ENCODE data around the gene KLRB1.
"Not testable (repeated sequence)": the region's sequence is repeated elsewhere in the genome, so short reads cannot be mapped to it uniquely, and the experiment has no call there.

The KLRB1 gene

GRCh38 chr12:9607716-9608115, at the start of gene KLRB1:
KLRB1 (minus strand) TSS chr12:9607916; CDS start chr12:9607839, 77 bp downstream.
- peaks cover 26% of the 10 kb centered on the region for H3K4me1 Mint-ChIP-seq
- ATAC-seq (replicated peaks; ENCODE audit: extremely low read depth, poor library complexity, severe bottlenecking) (no peak), DNase-seq (ENCODE audit: low spot score in 2 of 2) (no peak)
- H3K27ac Mint-ChIP-seq (ENCODE audit: low read depth), result peak within 1 kb of the TSS; percentile 89
- H3K36me3 Mint-ChIP-seq (ENCODE audit: insufficient read depth), result no peaks in the 10 kb centered on the region
- peak within 1 kb of the TSS; percentile 62 for H3K4me3 Mint-ChIP-seq
- no peaks in the 10 kb centered on the region for H3K9me3 Mint-ChIP-seq
- no peaks in the 10 kb centered on the region for H3K27me3 Mint-ChIP-seq

GRCh38 chr12:9651265-9651729, 43.6 kb upstream of the KLRB1 start:
- ATAC-seq (replicated peaks; ENCODE audit: extremely low read depth, poor library complexity, severe bottlenecking), result no peak
- Mint-ChIP-seq H3K27ac (ENCODE audit: low read depth) (peak overlapping the region; percentile 97), H3K4me3 (peak overlapping the region; percentile 98), H3K4me1 (peaks cover 71% of the 10 kb centered on the region), H3K36me3 (ENCODE audit: insufficient read depth) (peaks cover 55% of the 10 kb centered on the region), H3K27me3 (no peaks in the 10 kb centered on the region), H3K9me3 (peaks cover 5% of the 10 kb centered on the region)
- no peak for DNase-seq (ENCODE audit: low spot score in 2 of 2)

- H3K36me3 Mint-ChIP-seq (ENCODE audit: insufficient read depth), result peaks cover 47% of the 10 kb centered on the region
- H3K4me1 Mint-ChIP-seq, result peaks cover 65% of the 10 kb centered on the region
- DNase-seq (ENCODE audit: low spot score in 2 of 2), result no peak
- peak overlapping the region; percentile 98 for H3K4me3 Mint-ChIP-seq
- H3K9me3 Mint-ChIP-seq, result peaks cover 9% of the 10 kb centered on the region
- no peaks in the 10 kb centered on the region for H3K27me3 Mint-ChIP-seq
- ATAC-seq (replicated peaks; ENCODE audit: extremely low read depth, poor library complexity, severe bottlenecking), result no peak
- peak overlapping the region; percentile 97 for H3K27ac Mint-ChIP-seq (ENCODE audit: low read depth)
Measured at GRCh38 chr12:9650151-9650576, 42.4 kb upstream of the KLRB1 start.

- Mint-ChIP-seq H3K27ac (ENCODE audit: low read depth) (peak overlapping the region; percentile 97), H3K9me3 (peaks cover 11% of the 10 kb centered on the region), H3K4me1 (peaks cover 61% of the 10 kb centered on the region), H3K36me3 (ENCODE audit: insufficient read depth) (peaks cover 42% of the 10 kb centered on the region), H3K4me3 (peak overlapping the region; percentile 98), H3K27me3 (no peaks in the 10 kb centered on the region)
- DNase-seq (ENCODE audit: low spot score in 2 of 2), result no peak
- no peak for ATAC-seq (replicated peaks; ENCODE audit: extremely low read depth, poor library complexity, severe bottlenecking)
Measured at GRCh38 chr12:9649532-9649940, 41.8 kb upstream of the KLRB1 start.

GRCh38 chr12:9648701-9649531, 41.2 kb upstream of the KLRB1 start:
- Mint-ChIP-seq H3K36me3 (ENCODE audit: insufficient read depth) (peaks cover 41% of the 10 kb centered on the region), H3K27ac (ENCODE audit: low read depth) (peak overlapping the region; percentile 97), H3K4me1 (peaks cover 61% of the 10 kb centered on the region), H3K4me3 (peak overlapping the region; percentile 98), H3K27me3 (no peaks in the 10 kb centered on the region), H3K9me3 (peaks cover 11% of the 10 kb centered on the region)
- peak; percentile 4 for ATAC-seq (replicated peaks; ENCODE audit: extremely low read depth, poor library complexity, severe bottlenecking)
- no peak for DNase-seq (ENCODE audit: low spot score in 2 of 2)

- ATAC-seq (replicated peaks; ENCODE audit: extremely low read depth, poor library complexity, severe bottlenecking), result peak; percentile 75
- H3K27ac Mint-ChIP-seq (ENCODE audit: low read depth), result peak overlapping the region; percentile 97
- peak; percentile 83 to 90 for DNase-seq (ENCODE audit: low spot score in 2 of 2)
- H3K4me3 Mint-ChIP-seq, result peak overlapping the region; percentile 98
- H3K27me3 Mint-ChIP-seq, result no peaks in the 10 kb centered on the region
- peaks cover 11% of the 10 kb centered on the region for H3K9me3 Mint-ChIP-seq
- peaks cover 61% of the 10 kb centered on the region for H3K4me1 Mint-ChIP-seq
- H3K36me3 Mint-ChIP-seq (ENCODE audit: insufficient read depth), result peaks cover 37% of the 10 kb centered on the region
Measured at GRCh38 chr12:9647825-9648700, 40.3 kb upstream of the KLRB1 start.

GRCh38 chr12:9646794-9647781, 39.4 kb upstream of the KLRB1 start:
- Mint-ChIP-seq H3K4me1 (peaks cover 63% of the 10 kb centered on the region), H3K27me3 (no peaks in the 10 kb centered on the region), H3K36me3 (ENCODE audit: insufficient read depth) (peaks cover 37% of the 10 kb centered on the region), H3K9me3 (peaks cover 11% of the 10 kb centered on the region), H3K27ac (ENCODE audit: low read depth) (peak overlapping the region; percentile 97), H3K4me3 (peak overlapping the region; percentile 98)
- DNase-seq (ENCODE audit: low spot score in 2 of 2), result no peak
- ATAC-seq (replicated peaks; ENCODE audit: extremely low read depth, poor library complexity, severe bottlenecking), result peak; percentile 4

DNA sequence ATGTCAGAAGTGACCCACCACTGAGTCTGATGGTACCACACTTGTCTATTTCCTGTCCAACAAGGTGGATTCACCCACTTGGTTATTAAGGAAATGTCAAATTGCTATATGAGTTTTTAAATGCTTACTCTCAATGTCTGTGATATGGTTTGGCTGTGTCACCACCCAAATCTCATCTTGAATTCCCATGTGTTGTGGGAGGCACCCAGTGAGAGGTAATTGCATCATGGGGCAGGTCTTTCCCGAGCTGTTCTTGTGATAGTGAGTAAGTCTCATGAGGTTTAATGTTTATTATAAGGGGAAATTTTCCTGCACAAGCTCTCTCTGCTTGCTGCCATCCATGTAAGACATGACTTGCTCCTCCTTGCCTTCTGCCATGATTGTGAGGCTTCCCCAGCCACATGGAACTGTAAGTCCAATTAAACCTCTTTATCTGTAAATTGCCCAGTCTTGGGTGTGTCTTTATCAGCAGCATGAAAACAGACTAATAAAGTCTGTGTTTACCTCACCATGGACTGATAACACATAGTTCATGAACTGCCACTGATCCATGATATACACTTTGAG, 37.4 kb upstream of the KLRB1 start:
- Mint-ChIP-seq H3K27ac (ENCODE audit: low read depth) (peak overlapping the region; percentile 49), H3K4me1 (peaks cover 44% of the 10 kb centered on the region), H3K36me3 (ENCODE audit: insufficient read depth) (peaks cover 22% of the 10 kb centered on the region)
- DNase-seq (ENCODE audit: low spot score in 2 of 2); ATAC-seq (replicated peaks; ENCODE audit: extremely low read depth, poor library complexity, severe bottlenecking); H3K4me3 Mint-ChIP-seq; H3K27me3 Mint-ChIP-seq; H3K9me3 Mint-ChIP-seq: not testable (repeated sequence)

- ATAC-seq (replicated peaks; ENCODE audit: extremely low read depth, poor library complexity, severe bottlenecking), result no peak
- Mint-ChIP-seq H3K27me3 (no peaks in the 10 kb centered on the region), H3K9me3 (peaks cover 6% of the 10 kb centered on the region), H3K36me3 (ENCODE audit: insufficient read depth) (peaks cover 8% of the 10 kb centered on the region), H3K27ac (ENCODE audit: low read depth) (peak overlapping the region; percentile 25), H3K4me1 (peaks cover 38% of the 10 kb centered on the region), H3K4me3 (peak overlapping the region; percentile 27)
- DNase-seq (ENCODE audit: low spot score in 2 of 2), result no peak
Measured at GRCh38 chr12:9643266-9643660, 35.5 kb upstream of the KLRB1 start.

- Mint-ChIP-seq H3K9me3 (peaks cover 6% of the 10 kb centered on the region), H3K27ac (ENCODE audit: low read depth) (no peak overlapping the region), H3K4me1 (peaks cover 38% of the 10 kb centered on the region), H3K27me3 (no peaks in the 10 kb centered on the region), H3K4me3 (peak overlapping the region; percentile 27), H3K36me3 (ENCODE audit: insufficient read depth) (peaks cover 4% of the 10 kb centered on the region)
- DNase-seq (ENCODE audit: low spot score in 2 of 2) (no peak), ATAC-seq (replicated peaks; ENCODE audit: extremely low read depth, poor library complexity, severe bottlenecking) (no peak)
Measured at GRCh38 chr12:9642606-9643265, 35.0 kb upstream of the KLRB1 start.

GRCh38 chr12:9640024-9640423, 32.3 kb upstream of the KLRB1 start:
- peaks cover under 1% of the 10 kb centered on the region for H3K9me3 Mint-ChIP-seq
- H3K36me3 Mint-ChIP-seq (ENCODE audit: insufficient read depth), result peaks cover 2% of the 10 kb centered on the region
- no peak for DNase-seq (ENCODE audit: low spot score in 2 of 2)
- peaks cover 40% of the 10 kb centered on the region for H3K4me1 Mint-ChIP-seq
- H3K4me3 Mint-ChIP-seq, result no peak overlapping the region
- no peaks in the 10 kb centered on the region for H3K27me3 Mint-ChIP-seq
- H3K27ac Mint-ChIP-seq (ENCODE audit: low read depth), result no peak overlapping the region
- no peak for ATAC-seq (replicated peaks; ENCODE audit: extremely low read depth, poor library complexity, severe bottlenecking)
